Bronchus fibroblast of lung (primary cell): Measurements from ENCODE around the gene KIF16B. TPM values are rescaled to one million over a fixed set of nuclear protein-coding genes. Genes with fewer than 3 reads are reported as not detected.

ENCODE experiments used
- total RNA-seq: library from RNA; depleted of rRNA; stranded (reverse); fragments of >200 nt; gene quantifications from 2 replicates; pipeline ENCODE4 v1.2.3, GENCODE V29; 2015

Gene KIF16B
- 4.0 and 4.3 TPM in 2 replicates for total RNA-seq

GRCh38 chr20:16573001-16573965 lies at the start of gene KIF16B:
KIF16B (minus strand) TSS chr20:16573448; CDS start chr20:16573275, 173 bp downstream.

Other genes with a start within 250 kb of the KIF16B start
- gene SNRPB2, start 156.6 kb upstream of the KIF16B start, total RNA-seq, result 42.1 and 47.2 TPM in 2 replicates
- gene OTOR, start 174.9 kb upstream of the KIF16B start, total RNA-seq, result not detected in 2 replicates